Transverse colon (tissue), 4 donors: ENCODE data around the gene MKLN1. TPM values are rescaled to one million over a fixed set of nuclear protein-coding genes. Genes with fewer than 3 reads are reported as not detected.

ENCODE experiments used
- DNase-seq: peaks from one replicate; pipeline ENCODE4 v3.0.0-alpha.2; 2019
- H3K27ac ChIP-seq, 4 donors: fragments of 200-600 bp; sonication (generic); 2 replicates each; pipeline ENCODE4 v1.5.1; 2016 to 2018; ENCODE audit warnings: inconsistent platforms in 4 of 4
- H3K27me3 ChIP-seq: fragments of 200-600 bp; sonication (generic); 2 replicates; pipeline ENCODE4 v1.5.1; 2017; ENCODE audit warnings: inconsistent platforms
- H3K36me3 ChIP-seq, 4 donors: fragments of 200-600 bp; sonication (generic); 2 replicates each; pipeline ENCODE4 v1.5.1; 2017 to 2019; ENCODE audit warnings: inconsistent platforms in 4 of 4
- H3K4me1 ChIP-seq, 4 donors: fragments of 200-600 bp; sonication (generic); 2 replicates each; pipeline ENCODE4 v1.5.1; 2017 to 2020; ENCODE audit warnings: inconsistent platforms in 4 of 4
- H3K4me3 ChIP-seq, 4 donors: fragments of 200-600 bp; sonication (generic); 1 replicate in 1 of 4; 2 replicates in 3 of 4; pipeline versions ENCODE4 v1.5.1 to v1.6.1; 2017 to 2019; ENCODE audit warnings: inconsistent platforms in 4 of 4
- H3K9me3 ChIP-seq, 2 donors: fragments of 200-600 bp; sonication (generic); 2 replicates each; pipeline ENCODE4 v1.5.1; 2017 to 2019; ENCODE audit warnings: inconsistent platforms in 2 of 2
- CTCF ChIP-seq, 5 experiments: fragments of 200-600 bp in 3 of 5; fragments of 450-650 bp in 2 of 5; sonication (generic) in 3 of 5; IDR thresholded peaks; 1 replicate in 2 of 5; 2 replicates in 3 of 5; pipeline ENCODE4 v1.5.1; 2016 to 2017; ENCODE audit warnings: antibody characterized with exemption in 5 of 5, inconsistent platforms in 3 of 5, mild to moderate bottlenecking in 2 of 5, moderate library complexity in 1 of 5
- EP300 ChIP-seq: sonication (generic); formaldehyde crosslinking; IDR thresholded peaks from one replicate; pipeline ENCODE4 v1.6.1; 2017; ENCODE audit warnings: antibody characterized with exemption, low read depth
- POLR2A ChIP-seq: fragments of 450-650 bp; IDR thresholded peaks from one replicate; pipeline ENCODE4 v1.6.1; 2016; ENCODE audit warnings: antibody characterized with exemption, mild to moderate bottlenecking, moderate library complexity
- POLR2AphosphoS5 ChIP-seq, 3 donors: sonication (generic); formaldehyde crosslinking; IDR thresholded peaks; one replicate each; pipeline ENCODE4 v1.6.1; 2016; ENCODE audit warnings: antibody characterized with exemption in 3 of 3
- WGBS, 2 donors: methylation state at CpG; one replicate each; pipeline ENCODE4 v1.1.5; 2018; ENCODE audit warnings: low coverage in 1 of 2; 5-methylcytosine and 5-hydroxymethylcytosine counted together
- in situ Hi-C, 4 donors: fragments of 200-750 bp; cut with MboI; loops; one replicate each; pipeline versions ENCODE4 v1.15.0 to v1.15.1; 2017; ENCODE audit warnings: low sequenced_read_pairs in 3 of 4, low pct_ligation_motif_present in 1 of 4, low pct_unique_long_range_greater_than_20kb in 1 of 4
- intact Hi-C: fragments of 100-400 bp; cut with DNase I; formaldehyde crosslinking; loops from one replicate; pipeline ENCODE4 v1.15.1; 2023; ENCODE audit warnings: low total_unique reads
- total RNA-seq, 4 donors: library from RNA; depleted of rRNA; stranded (reverse); fragments of >200 nt; gene quantifications; one replicate each; pipeline ENCODE4 v1.1.0, GENCODE V29; 2016

Gene MKLN1
- total RNA-seq, 4 donors from 2014 or later: 30.7 to 87.0 (median 48.6) TPM

DNA sequence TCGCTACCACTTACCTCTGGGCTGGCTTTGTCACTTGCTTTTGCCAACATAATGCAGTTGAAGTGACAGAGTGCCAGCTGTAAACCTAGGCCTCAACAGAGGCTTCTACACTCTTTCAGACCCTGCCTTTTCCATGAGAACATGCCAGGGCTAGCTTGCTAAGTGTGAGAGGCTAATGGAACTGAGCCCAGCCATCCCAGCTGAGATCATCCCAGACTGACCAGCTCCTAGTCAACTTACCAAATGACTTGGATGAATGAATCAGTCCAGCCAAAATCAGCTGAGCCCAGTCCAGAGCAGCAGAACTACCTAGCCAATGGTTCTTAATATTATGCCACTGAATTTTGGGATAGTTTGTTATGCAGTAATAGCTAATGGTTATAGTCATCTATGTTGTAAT lies 34.7 kb upstream of the MKLN1 start:
- intact Hi-C loops: no loop called here
- Histone ChIP-seq H3K4me3 (no peak overlapping the region), H3K27me3 (no peaks in the 10 kb centered on the region), H3K27ac (no peak overlapping the region), H3K9me3 (no peaks in the 10 kb centered on the region), H3K4me1 (no peaks in the 10 kb centered on the region), H3K36me3 (no peaks in the 10 kb centered on the region)
- 100% methylated on average over 1 of the region's 1 CpG for WGBS, 2 donors
- no peak for DNase-seq
- no peak for TF ChIP-seq EP300
- no peak for TF ChIP-seq CTCF (IDR thresholded peaks at IDR 0.05)
- TF ChIP-seq POLR2AphosphoS5 (IDR thresholded peaks at IDR 0.05): no peak
- no peak for TF ChIP-seq POLR2A
- in situ Hi-C loops: no loop called here

GRCh38 chr7:131294553-131294952 lies 33.1 kb upstream of the MKLN1 start:
- WGBS, 2 donors: 31% methylated on average over 3 of the region's 3 CpGs; no CpG with 5 or more reads in 1 of the 2 donors
- in situ Hi-C loops (no loop called here), intact Hi-C loops (no loop called here)
- no peak for DNase-seq
- TF ChIP-seq EP300 (no peak), POLR2A (no peak), CTCF (IDR thresholded peaks at IDR 0.05) (no peak), POLR2AphosphoS5 (IDR thresholded peaks at IDR 0.05) (no peak)
- Histone ChIP-seq H3K4me3 (no peak overlapping the region), H3K27me3 (no peaks in the 10 kb centered on the region), H3K4me1 (no peaks in the 10 kb centered on the region), H3K27ac (no peak overlapping the region), H3K9me3 (no peaks in the 10 kb centered on the region), H3K36me3 (no peaks in the 10 kb centered on the region)

- no peaks in the 10 kb centered on the region for H3K27me3 ChIP-seq
- no peak overlapping the region for H3K27ac ChIP-seq
- intact Hi-C loops: no loop called here
- in situ Hi-C loops: no loop called here
- H3K4me3 ChIP-seq: no peak overlapping the region
- H3K36me3 ChIP-seq: no peaks in the 10 kb centered on the region
- peaks cover 0 to 4% (median 0%) of the 10 kb centered on the region in 4 donors for H3K4me1 ChIP-seq
- H3K9me3 ChIP-seq: no peaks in the 10 kb centered on the region
- DNase-seq: no peak
- WGBS, 2 donors: 59 to 91% methylated on average over 4 to 6 of the region's 6 CpGs
- TF ChIP-seq POLR2AphosphoS5 (IDR thresholded peaks at IDR 0.05) (no peak), CTCF (IDR thresholded peaks at IDR 0.05) (no peak), EP300 (no peak), POLR2A (no peak)
Measured at GRCh38 chr7:131298608-131298992, 29.1 kb upstream of the MKLN1 start.

DNA sequence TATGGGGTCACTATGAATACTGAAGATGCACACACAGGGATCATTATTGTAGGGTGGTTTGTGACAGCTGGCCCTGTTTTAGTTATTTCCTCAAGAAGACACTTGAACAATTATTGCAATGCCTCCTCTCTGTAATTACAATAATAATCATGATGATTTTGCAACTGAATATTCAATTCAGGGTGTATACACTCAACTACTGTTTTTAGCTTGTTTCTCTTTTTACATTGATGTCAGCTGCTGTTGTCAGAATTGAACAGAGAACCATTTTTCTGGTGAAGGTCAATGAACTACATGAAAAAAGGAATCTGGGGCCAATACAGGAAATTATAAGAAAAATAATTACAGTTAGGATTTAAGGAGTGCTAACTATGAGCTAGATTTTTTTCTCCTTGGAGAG lies 28.6 kb upstream of the MKLN1 start:
- Histone ChIP-seq H3K9me3 (no peaks in the 10 kb centered on the region), H3K4me3 (no peak overlapping the region), H3K4me1 (peaks cover 0 to 4% (median 0%) of the 10 kb centered on the region in 4 donors), H3K27ac (no peak overlapping the region), H3K27me3 (no peaks in the 10 kb centered on the region), H3K36me3 (no peaks in the 10 kb centered on the region)
- no peak for DNase-seq
- TF ChIP-seq EP300 (no peak), CTCF (IDR thresholded peaks at IDR 0.05) (no peak), POLR2AphosphoS5 (IDR thresholded peaks at IDR 0.05) (no peak), POLR2A (no peak)
- in situ Hi-C loops: no loop called here
- intact Hi-C loops: no loop called here
